NCI-H2029 treated with DMSO at 0.1 percent for 48 hours (cell line): ENCODE data around the gene EID2.

Experiments
- DNase-seq: peaks from one replicate; lab custom pipeline; 2025; lab: John Stamatoyannopoulos, UW

Gene EID2

GRCh38 chr19:39533791-39534190, 6.2 kb downstream of the EID2 start:
- DNase-seq: no peak

- DNase-seq: no peak
Measured at GRCh38 chr19:39533003-39533512, 6.9 kb downstream of the EID2 start.

- peak; percentile 96 for DNase-seq
Measured at GRCh38 chr19:39532233-39533002, 7.5 kb downstream of the EID2 start, which contains the start of gene EID2B. Gene EID2B, minus strand, starts transcription at chr19:39532852. Its CDS starts 50 bp downstream, at chr19:39532802.

- DNase-seq: no peak
Measured at GRCh38 chr19:39531834-39532232, 8.1 kb downstream of the EID2 start.

- no peak for DNase-seq
Measured at GRCh38 chr19:39525205-39525604, 14.8 kb downstream of the EID2 start.

- no peak for DNase-seq
Measured at GRCh38 chr19:39524495-39524894, 15.5 kb downstream of the EID2 start.

GRCh38 chr19:39520541-39521484, 19.1 kb downstream of the EID2 start:
- DNase-seq: no peak

GRCh38 chr19:39518975-39519374, 21.0 kb downstream of the EID2 start:
- no peak for DNase-seq

- DNase-seq: no peak
Measured at GRCh38 chr19:39518458-39518857, 21.5 kb downstream of the EID2 start.

- DNase-seq: no peak
Measured at GRCh38 chr19:39517432-39517831, 22.5 kb downstream of the EID2 start.

- DNase-seq: no peak
Measured at GRCh38 chr19:39516270-39516669, 23.7 kb downstream of the EID2 start.

- no peak for DNase-seq
Measured at GRCh38 chr19:39515551-39516191, 24.3 kb downstream of the EID2 start.

GRCh38 chr19:39514840-39515550, 25.0 kb downstream of the EID2 start, which contains the start of gene SELENOV:
Gene SELENOV, plus strand, starts transcription at chr19:39515139. Its CDS starts 74 bp downstream, at chr19:39515213.
- no peak for DNase-seq

GRCh38 chr19:39512988-39513387, 27.0 kb downstream of the EID2 start:
- DNase-seq: no peak

GRCh38 chr19:39509233-39509632, 30.7 kb downstream of the EID2 start:
- no peak for DNase-seq

- no peak for DNase-seq
Measured at GRCh38 chr19:39508629-39509028, 31.3 kb downstream of the EID2 start.

GRCh38 chr19:39507715-39508364, 32.1 kb downstream of the EID2 start:
- DNase-seq: no peak

- DNase-seq: no peak
Measured at GRCh38 chr19:39506944-39507714, 32.8 kb downstream of the EID2 start.

GRCh38 chr19:39506598-39506943, 33.4 kb downstream of the EID2 start:
- DNase-seq: no peak
